Upper lobe of right lung (tissue), 1 donor: ENCODE results near the gene EFR3B. TPM values are rescaled to one million over a fixed set of nuclear protein-coding genes. Genes with fewer than 3 reads are reported as not detected.

ENCODE experiments used
- ATAC-seq: fragments of 200-7000 bp; cut with Tn5 transposase; one replicate; pipeline ENCODE4 v1.9.1; 2020; ENCODE audit warnings: mild to moderate bottlenecking, moderate library complexity
- DNase-seq: peaks from one replicate; pipeline ENCODE4 v3.0.0-alpha.2; 2020
- H3K27ac ChIP-seq: fragments of 200-600 bp; one replicate; pipeline ENCODE4 v1.8.0; 2022
- H3K27me3 ChIP-seq: fragments of 200-600 bp; one replicate; pipeline ENCODE4 v1.8.0; 2022; ENCODE audit warnings: mild to moderate bottlenecking
- H3K36me3 ChIP-seq: fragments of 200-600 bp; one replicate; pipeline ENCODE4 v1.8.0; 2022
- H3K4me1 ChIP-seq: fragments of 200-600 bp; one replicate; pipeline ENCODE4 v1.8.0; 2022
- H3K4me3 ChIP-seq: fragments of 200-600 bp; one replicate; pipeline ENCODE4 v1.8.0; 2022; ENCODE audit warnings: mild to moderate bottlenecking
- H3K9me3 ChIP-seq: fragments of 200-600 bp; one replicate; pipeline ENCODE4 v1.8.0; 2022
- CTCF ChIP-seq: fragments of 200-600 bp; IDR thresholded peaks from one replicate; pipeline ENCODE4 v1.8.0; 2022; ENCODE audit warnings: antibody characterized with exemption
- intact Hi-C: fragments of 100-400 bp; cut with DNase I; formaldehyde crosslinking; loops from one replicate; pipeline ENCODE4 v1.11.0; 2022
- total RNA-seq: library from RNA; stranded (reverse); fragmentation: NEBNext Ultra II Directional; extraction: Animal tissue kit (Norgen Biotek cat#: 25700); gene quantifications from one replicate; pipeline ENCODE4 v1.2.1, GENCODE V29; 2021
- donor health status: DM: no; HTN: yes; CAD: no; lungs with severe emphysema.

Gene EFR3B
- total RNA-seq, 1 donor from 2014 or later: 10.7 TPM

- no peak for ATAC-seq
- H3K27me3 ChIP-seq: no peaks in the 10 kb centered on the region
- no peaks in the 10 kb centered on the region for H3K36me3 ChIP-seq
- intact Hi-C loops: no loop called here
- no peak overlapping the region for H3K27ac ChIP-seq
- no peak for TF ChIP-seq CTCF
- DNase-seq: no peak
- no peak overlapping the region for H3K4me3 ChIP-seq
- H3K4me1 ChIP-seq: peaks cover 4% of the 10 kb centered on the region
- no peaks in the 10 kb centered on the region for H3K9me3 ChIP-seq
Observed at GRCh38 chr2:25198209-25198525, 156.3 kb downstream of the EFR3B start.

- Histone ChIP-seq H3K27ac (no peak overlapping the region), H3K9me3 (no peaks in the 10 kb centered on the region), H3K4me1 (peaks cover 4% of the 10 kb centered on the region), H3K36me3 (no peaks in the 10 kb centered on the region), H3K27me3 (no peaks in the 10 kb centered on the region), H3K4me3 (no peak overlapping the region)
- no peak for TF ChIP-seq CTCF
- ATAC-seq (no peak), DNase-seq (no peak)
- intact Hi-C loops: no loop called here
Observed at GRCh38 chr2:25198576-25198975, 156.7 kb downstream of the EFR3B start.

GRCh38 chr2:25201265-25201664, 159.4 kb downstream of the EFR3B start:
- no peaks in the 10 kb centered on the region for H3K36me3 ChIP-seq
- DNase-seq: no peak
- H3K27ac ChIP-seq: no peak overlapping the region
- TF ChIP-seq CTCF: peak; percentile 12
- intact Hi-C loops: no loop called here
- ATAC-seq: no peak
- H3K4me3 ChIP-seq: no peak overlapping the region
- H3K9me3 ChIP-seq: no peaks in the 10 kb centered on the region
- peaks cover 4% of the 10 kb centered on the region for H3K4me1 ChIP-seq
- no peaks in the 10 kb centered on the region for H3K27me3 ChIP-seq

- no peak for TF ChIP-seq CTCF
- no peak for ATAC-seq
- H3K9me3 ChIP-seq: no peaks in the 10 kb centered on the region
- H3K27me3 ChIP-seq: no peaks in the 10 kb centered on the region
- H3K4me1 ChIP-seq: no peaks in the 10 kb centered on the region
- no peak overlapping the region for H3K4me3 ChIP-seq
- H3K27ac ChIP-seq: no peak overlapping the region
- DNase-seq: no peak
- intact Hi-C loops: no loop called here
- no peaks in the 10 kb centered on the region for H3K36me3 ChIP-seq
Observed at GRCh38 chr2:25201794-25202193, 159.9 kb downstream of the EFR3B start.

- DNase-seq (no peak), ATAC-seq (no peak)
- TF ChIP-seq CTCF: no peak
- no peaks in the 10 kb centered on the region for H3K9me3 ChIP-seq
- H3K36me3 ChIP-seq: no peaks in the 10 kb centered on the region
- H3K4me1 ChIP-seq: no peaks in the 10 kb centered on the region
- H3K4me3 ChIP-seq: no peak overlapping the region
- H3K27ac ChIP-seq: no peak overlapping the region
- no peaks in the 10 kb centered on the region for H3K27me3 ChIP-seq
- intact Hi-C loops: no loop called here
Observed at GRCh38 chr2:25202275-25202674, 160.4 kb downstream of the EFR3B start.

DNA sequence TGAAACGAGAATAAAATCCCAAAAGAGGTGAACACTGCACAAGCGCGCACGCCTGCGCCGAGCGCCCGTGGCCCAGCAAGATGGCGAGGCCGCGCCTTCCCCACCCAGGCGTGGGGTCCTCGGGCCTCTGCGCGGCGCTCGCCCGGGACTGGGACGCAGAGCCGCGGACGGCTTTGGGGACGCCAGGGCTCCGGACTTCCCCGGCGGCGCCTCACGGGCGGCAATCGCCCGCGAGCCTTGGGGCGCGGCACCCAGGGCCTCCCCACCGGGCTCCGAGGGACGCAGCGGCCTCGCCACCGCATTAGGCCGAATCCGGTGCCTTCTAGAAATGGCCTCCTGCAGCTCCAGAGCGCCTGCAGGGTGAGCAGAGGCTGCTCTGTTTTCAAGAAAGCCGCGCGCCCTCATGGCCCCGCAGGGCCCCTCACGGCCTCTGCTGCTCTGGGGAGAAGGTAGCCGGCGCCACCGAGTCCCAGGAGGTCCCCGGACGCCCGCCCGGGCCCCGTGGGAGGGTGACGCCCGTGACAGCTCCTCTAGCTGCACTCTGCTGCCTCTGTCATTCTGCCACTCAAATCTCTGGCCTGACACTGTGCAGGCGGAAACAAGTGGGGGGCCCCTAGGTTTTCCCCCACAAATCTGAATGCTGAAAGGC, 162.4 kb downstream of the EFR3B start:
- DNase-seq (no peak), ATAC-seq (peak; percentile 50)
- Histone ChIP-seq H3K4me1 (no peaks in the 10 kb centered on the region), H3K27me3 (no peaks in the 10 kb centered on the region), H3K27ac (no peak overlapping the region), H3K36me3 (no peaks in the 10 kb centered on the region), H3K4me3 (peak overlapping the region; percentile 15), H3K9me3 (no peaks in the 10 kb centered on the region)
- TF ChIP-seq CTCF: no peak
- intact Hi-C loops: no loop called here
